Measurements from ENCODE around the gene CYLD. TPM values are rescaled to one million over a fixed set of nuclear protein-coding genes. Genes with fewer than 3 reads are reported as not detected.

The CYLD gene
- total RNA-seq, 1 donor from 2014 or later = 122 TPM

DNA sequence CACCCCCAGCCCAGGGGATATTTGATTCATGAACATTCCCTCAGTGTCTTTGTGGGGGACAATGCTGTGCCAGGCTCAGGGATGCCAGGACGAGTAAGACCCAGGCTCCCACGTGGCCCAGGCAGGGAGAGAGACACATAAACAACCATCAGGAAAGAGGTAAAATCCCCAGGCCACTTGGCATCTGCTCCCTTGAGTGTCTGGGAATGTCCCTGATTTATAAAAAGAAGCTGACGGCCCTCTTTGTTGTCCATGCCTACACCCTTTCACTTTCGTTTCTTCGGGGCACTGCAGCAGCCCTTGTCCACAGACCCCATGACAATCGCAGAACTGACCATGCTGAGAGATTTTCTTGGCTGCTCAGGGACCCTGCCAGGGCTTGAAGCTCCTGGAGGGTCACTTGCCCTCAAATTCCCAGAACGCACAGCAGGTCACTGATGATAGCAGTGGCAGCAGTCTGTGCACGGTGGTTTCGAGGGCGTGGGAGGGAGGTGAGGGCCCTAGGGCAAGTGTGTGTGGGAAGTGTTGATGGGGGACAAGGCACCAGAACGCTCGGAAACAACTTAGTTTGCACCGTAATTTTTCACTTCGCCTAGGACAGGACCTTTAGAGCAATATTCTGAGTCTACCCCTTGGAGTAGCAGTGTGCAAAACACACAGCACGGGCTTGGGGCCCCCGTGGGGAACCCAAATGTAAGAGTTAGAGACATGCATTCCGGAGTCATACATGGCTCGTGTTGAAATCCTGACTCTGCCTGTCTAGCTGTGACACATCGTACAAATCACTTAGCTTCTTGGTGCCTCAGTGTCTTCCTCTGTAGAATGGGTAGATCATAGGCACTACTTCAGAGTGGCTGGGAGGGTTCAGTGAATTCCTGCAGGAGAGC, 43.8 kb upstream of the CYLD start:
- TF ChIP-seq, protein P1, sequence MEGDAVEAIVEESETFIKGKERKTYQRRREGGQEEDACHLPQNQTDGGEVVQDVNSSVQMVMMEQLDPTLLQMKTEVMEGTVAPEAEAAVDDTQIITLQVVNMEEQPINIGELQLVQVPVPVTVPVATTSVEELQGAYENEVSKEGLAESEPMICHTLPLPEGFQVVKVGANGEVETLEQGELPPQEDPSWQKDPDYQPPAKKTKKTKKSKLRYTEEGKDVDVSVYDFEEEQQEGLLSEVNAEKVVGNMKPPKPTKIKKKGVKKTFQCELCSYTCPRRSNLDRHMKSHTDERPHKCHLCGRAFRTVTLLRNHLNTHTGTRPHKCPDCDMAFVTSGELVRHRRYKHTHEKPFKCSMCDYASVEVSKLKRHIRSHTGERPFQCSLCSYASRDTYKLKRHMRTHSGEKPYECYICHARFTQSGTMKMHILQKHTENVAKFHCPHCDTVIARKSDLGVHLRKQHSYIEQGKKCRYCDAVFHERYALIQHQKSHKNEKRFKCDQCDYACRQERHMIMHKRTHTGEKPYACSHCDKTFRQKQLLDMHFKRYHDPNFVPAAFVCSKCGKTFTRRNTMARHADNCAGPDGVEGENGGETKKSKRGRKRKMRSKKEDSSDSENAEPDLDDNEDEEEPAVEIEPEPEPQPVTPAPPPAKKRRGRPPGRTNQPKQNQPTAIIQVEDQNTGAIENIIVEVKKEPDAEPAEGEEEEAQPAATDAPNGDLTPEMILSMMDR (IDR thresholded peaks at IDR 0.05) = no peak
- Mint-ChIP-seq H3K36me3 (ENCODE audit: low read depth) (no peaks in the 10 kb centered on the region), H3K9me3 (no peaks in the 10 kb centered on the region), H3K27ac (peak overlapping the region; percentile 87), H3K27me3 (peaks cover 2% of the 10 kb centered on the region), H3K4me3 (peak overlapping the region; percentile 87), H3K4me1 (peaks cover 71% of the 10 kb centered on the region)
- intact Hi-C loops (cut with micrococcal nuclease) = loop anchor here (1.0 kb wide), 2 partner anchors 14 to 44 kb away; partner anchors contain the start of gene CYLD
- POLR2A ChIA-PET = interaction anchor here (0.8 to 3.9 kb wide), 7 partner anchors 12 to 632 kb away, joined by 3 to 34 read pairs (median 4); partner anchors contain the start of genes CYLD, HEATR3 and SNX20
- DNase-seq (peak; percentile 40), ATAC-seq (ENCODE audit: low read depth) (peak; percentile 69)
- CTCF ChIA-PET = interaction anchor here (0.9 kb wide), 1 partner anchor 33 kb away, joined by 3 read pairs; no protein-coding TSS in a partner anchor

DNA sequence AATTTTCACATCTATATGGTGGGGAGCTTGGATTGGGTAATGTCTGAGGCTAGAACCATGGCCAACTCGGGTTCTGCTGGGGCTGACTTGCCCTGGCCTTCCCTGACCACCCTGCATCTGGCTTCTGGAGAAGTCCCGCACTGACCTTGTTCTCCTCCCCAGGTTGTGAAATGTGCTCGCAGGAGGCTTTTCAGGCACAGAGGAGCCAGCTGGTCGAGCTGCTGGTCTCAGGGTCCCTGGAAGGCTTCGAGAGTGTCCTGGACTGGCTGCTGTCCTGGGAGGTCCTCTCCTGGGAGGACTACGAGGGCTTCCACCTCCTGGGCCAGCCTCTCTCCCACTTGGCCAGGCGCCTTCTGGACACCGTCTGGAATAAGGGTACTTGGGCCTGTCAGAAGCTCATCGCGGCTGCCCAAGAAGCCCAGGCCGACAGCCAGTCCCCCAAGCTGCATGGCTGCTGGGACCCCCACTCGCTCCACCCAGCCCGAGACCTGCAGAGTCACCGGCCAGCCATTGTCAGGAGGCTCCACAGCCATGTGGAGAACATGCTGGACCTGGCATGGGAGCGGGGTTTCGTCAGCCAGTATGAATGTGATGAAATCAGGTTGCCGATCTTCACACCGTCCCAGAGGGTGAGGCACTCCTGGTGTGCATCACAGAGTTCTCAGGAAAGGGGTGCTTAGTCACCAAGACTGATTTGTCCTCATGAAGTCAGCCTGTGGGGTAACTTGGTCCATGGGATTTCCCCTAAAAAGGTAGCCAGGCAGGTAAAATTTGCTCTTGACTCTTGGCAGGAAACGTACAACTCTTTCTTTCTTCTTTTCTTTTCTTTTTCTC, 42.3 kb upstream of the CYLD start:
- ATAC-seq (ENCODE audit: low read depth) = no peak
- peaks cover 6% of the 10 kb centered on the region for H3K9me3 Mint-ChIP-seq
- TF ChIP-seq, protein P1 (IDR thresholded peaks at IDR 0.05) = no peak
- intact Hi-C loops (cut with micrococcal nuclease) = no loop called here
- POLR2A ChIA-PET = interaction anchor here (0.7 to 3.9 kb wide), 3 partner anchors 15 to 42 kb away, joined by 3 to 34 read pairs (median 6); partner anchors contain the start of genes CYLD and SNX20
- H3K27me3 Mint-ChIP-seq = no peaks in the 10 kb centered on the region
- peak overlapping the region; percentile 32 for H3K4me3 Mint-ChIP-seq
- no peak for DNase-seq
- H3K36me3 Mint-ChIP-seq (ENCODE audit: low read depth) = peaks cover 4% of the 10 kb centered on the region
- H3K27ac Mint-ChIP-seq = peak overlapping the region; percentile 62
- peaks cover 61% of the 10 kb centered on the region for H3K4me1 Mint-ChIP-seq
- CTCF ChIA-PET = interaction anchor here (0.6 kb wide), 1 partner anchor 346 kb away, joined by 3 read pairs; no protein-coding TSS in a partner anchor

DNA sequence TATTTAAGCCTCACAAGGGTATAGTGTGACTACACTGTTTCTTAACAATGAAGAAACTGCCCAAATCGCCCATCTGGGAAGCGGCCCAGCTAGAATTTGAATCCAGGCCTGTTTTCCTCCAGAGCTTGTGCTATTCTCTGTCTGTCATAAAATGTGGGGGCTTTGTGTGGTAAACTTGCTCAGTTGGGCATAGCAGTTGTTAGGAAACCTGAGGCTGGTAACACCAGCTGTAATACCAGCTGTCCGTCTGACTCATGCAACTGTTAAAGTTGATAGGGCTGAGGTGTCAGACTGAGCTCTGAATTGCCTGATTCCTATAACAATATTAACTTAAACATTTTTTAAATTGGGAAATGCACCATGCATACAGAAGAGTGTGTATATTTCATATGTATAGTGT, 39.2 kb upstream of the CYLD start:
- intact Hi-C loops (cut with micrococcal nuclease) = no loop called here
- POLR2A ChIA-PET = interaction anchor here (1.4 to 2.1 kb wide), 3 partner anchors 14 to 39 kb away, joined by 3 to 5 read pairs (median 3); partner anchors contain the start of gene CYLD
- no peak overlapping the region for H3K4me3 Mint-ChIP-seq

DNA sequence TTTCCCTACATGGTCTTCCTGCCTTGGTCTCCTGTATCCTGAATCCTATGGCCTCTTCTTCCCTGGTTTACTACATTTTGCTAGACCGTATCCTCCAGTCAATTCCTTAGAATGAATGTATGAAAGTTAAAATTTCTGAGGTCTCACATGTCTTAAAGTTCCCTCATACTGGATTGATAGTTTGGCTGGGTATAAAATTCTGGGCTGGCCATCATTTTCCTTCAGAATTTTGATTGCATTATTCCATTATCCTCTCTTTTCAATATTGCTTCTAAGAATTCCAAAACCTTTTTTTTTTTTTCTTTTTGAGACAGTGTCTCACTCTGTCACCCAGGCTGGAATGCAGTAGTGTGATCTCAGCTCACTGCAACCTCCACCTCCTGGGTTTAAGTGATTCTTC, 37.6 kb upstream of the CYLD start:
- intact Hi-C loops (cut with micrococcal nuclease) = no loop called here

More for the DNA sequence above, 39.2 kb upstream of the CYLD start:
- H3K4me1 Mint-ChIP-seq = peaks cover 31% of the 10 kb centered on the region
- TF ChIP-seq, protein P1 (IDR thresholded peaks at IDR 0.05) = no peak
- peaks cover 11% of the 10 kb centered on the region for H3K36me3 Mint-ChIP-seq (ENCODE audit: low read depth)
- CTCF ChIA-PET = interaction anchor here (0.9 kb wide), 1 partner anchor 104 kb away, joined by 3 read pairs; no protein-coding TSS in a partner anchor
- no peaks in the 10 kb centered on the region for H3K27me3 Mint-ChIP-seq
- no peak for ATAC-seq (ENCODE audit: low read depth)
- peaks cover 20% of the 10 kb centered on the region for H3K9me3 Mint-ChIP-seq
- H3K27ac Mint-ChIP-seq = no peak overlapping the region
- no peak for DNase-seq

More for the DNA sequence above, 37.6 kb upstream of the CYLD start:
- TF ChIP-seq, protein P1 (IDR thresholded peaks at IDR 0.05) = no peak
- H3K27me3 Mint-ChIP-seq = no peaks in the 10 kb centered on the region
- ATAC-seq (ENCODE audit: low read depth) = no peak
- CTCF ChIA-PET = no interaction called here
- peaks cover 20% of the 10 kb centered on the region for H3K9me3 Mint-ChIP-seq
- peaks cover 27% of the 10 kb centered on the region for H3K4me1 Mint-ChIP-seq
- POLR2A ChIA-PET = interaction anchor here (1.4 kb wide), 1 partner anchor 12 kb away, joined by 3 read pairs; no protein-coding TSS in a partner anchor
- H3K27ac Mint-ChIP-seq = no peak overlapping the region
- no peak for DNase-seq
- no peak overlapping the region for H3K4me3 Mint-ChIP-seq
- peaks cover 11% of the 10 kb centered on the region for H3K36me3 Mint-ChIP-seq (ENCODE audit: low read depth)
